ENCODE measurements around the gene C1QTNF8.

DNA sequence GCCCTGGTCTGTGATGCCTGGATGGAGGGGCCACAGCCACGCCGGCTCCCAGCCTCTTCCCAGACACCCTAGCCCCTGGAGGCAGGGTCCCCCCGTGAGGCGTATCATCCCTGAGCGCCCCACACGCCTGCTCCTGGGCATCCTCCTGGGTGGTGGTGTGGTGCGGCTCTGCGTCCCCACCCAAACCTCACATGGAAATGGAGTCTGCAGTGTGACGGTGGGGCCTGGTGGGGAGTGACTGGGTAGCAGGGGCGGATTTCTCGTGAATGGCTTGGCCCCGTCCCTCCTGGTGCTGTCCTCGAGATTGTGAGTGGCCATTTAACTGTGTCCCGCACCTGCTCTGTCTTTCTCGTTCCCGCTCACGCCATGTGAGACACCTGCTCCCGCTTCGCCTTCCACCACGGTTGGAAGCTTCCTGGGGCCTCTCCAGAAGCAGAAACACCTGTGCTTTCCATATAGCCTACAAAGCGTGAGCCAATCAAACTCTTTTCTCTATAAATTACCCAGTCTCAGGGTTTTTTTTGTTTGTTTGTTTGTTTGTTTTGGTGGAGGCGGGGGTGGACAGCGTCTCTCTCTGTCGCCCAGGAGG, 29.4 kb downstream of the C1QTNF8 start:
- TF ChIP-seq, protein P1, sequence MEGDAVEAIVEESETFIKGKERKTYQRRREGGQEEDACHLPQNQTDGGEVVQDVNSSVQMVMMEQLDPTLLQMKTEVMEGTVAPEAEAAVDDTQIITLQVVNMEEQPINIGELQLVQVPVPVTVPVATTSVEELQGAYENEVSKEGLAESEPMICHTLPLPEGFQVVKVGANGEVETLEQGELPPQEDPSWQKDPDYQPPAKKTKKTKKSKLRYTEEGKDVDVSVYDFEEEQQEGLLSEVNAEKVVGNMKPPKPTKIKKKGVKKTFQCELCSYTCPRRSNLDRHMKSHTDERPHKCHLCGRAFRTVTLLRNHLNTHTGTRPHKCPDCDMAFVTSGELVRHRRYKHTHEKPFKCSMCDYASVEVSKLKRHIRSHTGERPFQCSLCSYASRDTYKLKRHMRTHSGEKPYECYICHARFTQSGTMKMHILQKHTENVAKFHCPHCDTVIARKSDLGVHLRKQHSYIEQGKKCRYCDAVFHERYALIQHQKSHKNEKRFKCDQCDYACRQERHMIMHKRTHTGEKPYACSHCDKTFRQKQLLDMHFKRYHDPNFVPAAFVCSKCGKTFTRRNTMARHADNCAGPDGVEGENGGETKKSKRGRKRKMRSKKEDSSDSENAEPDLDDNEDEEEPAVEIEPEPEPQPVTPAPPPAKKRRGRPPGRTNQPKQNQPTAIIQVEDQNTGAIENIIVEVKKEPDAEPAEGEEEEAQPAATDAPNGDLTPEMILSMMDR (IDR thresholded peaks at IDR 0.05; ENCODE audit: borderline replicate concordance, extremely low read depth, low read length, poor library complexity, severe bottlenecking): no peak
- no peak for TF ChIP-seq EZH2 (IDR thresholded peaks at IDR 0.05; ENCODE audit: borderline replicate concordance, low read depth, low read length, severe bottlenecking)

Data from DND-41 (cell line).